ENCODE data around the gene HPSE2.

DNA sequence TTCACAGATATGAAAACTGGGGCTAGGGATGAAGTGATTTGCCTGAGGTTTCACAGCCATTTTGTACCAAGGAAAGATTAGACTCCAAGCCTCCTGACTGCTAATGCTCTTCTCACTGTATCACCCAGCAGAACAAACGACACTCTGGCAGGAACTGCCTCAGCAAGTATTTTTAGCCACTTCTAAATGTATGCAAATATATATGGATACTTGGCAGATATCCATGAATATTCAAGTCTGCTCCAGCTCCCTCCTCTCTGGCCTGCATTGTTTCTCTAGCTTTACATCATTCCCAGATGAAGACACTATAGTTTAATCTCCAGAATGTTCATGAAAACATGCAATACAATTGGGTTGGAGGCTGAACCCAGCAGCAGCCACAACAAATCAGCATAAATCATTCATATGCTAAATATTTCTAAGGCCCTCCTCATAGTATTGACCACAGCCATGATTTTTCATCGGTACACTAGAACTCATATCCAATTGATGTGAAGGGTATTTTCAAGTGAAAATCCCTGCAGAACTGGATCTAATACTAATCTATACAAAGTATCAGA, 65.5 kb downstream of the HPSE2 start:
- TF ChIP-seq ARNTL (CRISPR knock-in tag; IDR thresholded peaks at IDR 0.05; ENCODE audit: borderline replicate concordance, low read depth), result no peak
- TF ChIP-seq, protein P1, sequence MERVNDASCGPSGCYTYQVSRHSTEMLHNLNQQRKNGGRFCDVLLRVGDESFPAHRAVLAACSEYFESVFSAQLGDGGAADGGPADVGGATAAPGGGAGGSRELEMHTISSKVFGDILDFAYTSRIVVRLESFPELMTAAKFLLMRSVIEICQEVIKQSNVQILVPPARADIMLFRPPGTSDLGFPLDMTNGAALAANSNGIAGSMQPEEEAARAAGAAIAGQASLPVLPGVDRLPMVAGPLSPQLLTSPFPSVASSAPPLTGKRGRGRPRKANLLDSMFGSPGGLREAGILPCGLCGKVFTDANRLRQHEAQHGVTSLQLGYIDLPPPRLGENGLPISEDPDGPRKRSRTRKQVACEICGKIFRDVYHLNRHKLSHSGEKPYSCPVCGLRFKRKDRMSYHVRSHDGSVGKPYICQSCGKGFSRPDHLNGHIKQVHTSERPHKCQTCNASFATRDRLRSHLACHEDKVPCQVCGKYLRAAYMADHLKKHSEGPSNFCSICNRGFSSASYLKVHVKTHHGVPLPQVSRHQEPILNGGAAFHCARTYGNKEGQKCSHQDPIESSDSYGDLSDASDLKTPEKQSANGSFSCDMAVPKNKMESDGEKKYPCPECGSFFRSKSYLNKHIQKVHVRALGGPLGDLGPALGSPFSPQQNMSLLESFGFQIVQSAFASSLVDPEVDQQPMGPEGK (CRISPR knock-in tag; IDR thresholded peaks at IDR 0.05; ENCODE audit: borderline replicate concordance), result no peak
- TF ChIP-seq, protein P2, sequence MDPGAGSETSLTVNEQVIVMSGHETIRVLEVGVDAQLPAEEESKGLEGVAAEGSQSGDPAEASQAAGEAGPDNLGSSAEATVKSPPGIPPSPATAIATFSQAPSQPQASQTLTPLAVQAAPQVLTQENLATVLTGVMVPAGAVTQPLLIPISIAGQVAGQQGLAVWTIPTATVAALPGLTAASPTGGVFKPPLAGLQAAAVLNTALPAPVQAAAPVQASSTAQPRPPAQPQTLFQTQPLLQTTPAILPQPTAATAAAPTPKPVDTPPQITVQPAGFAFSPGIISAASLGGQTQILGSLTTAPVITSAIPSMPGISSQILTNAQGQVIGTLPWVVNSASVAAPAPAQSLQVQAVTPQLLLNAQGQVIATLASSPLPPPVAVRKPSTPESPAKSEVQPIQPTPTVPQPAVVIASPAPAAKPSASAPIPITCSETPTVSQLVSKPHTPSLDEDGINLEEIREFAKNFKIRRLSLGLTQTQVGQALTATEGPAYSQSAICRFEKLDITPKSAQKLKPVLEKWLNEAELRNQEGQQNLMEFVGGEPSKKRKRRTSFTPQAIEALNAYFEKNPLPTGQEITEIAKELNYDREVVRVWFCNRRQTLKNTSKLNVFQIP (CRISPR knock-in tag; IDR thresholded peaks at IDR 0.05; ENCODE audit: borderline replicate concordance, low read depth), result no peak
- TF ChIP-seq ZFP30 (CRISPR knock-in tag; IDR thresholded peaks at IDR 0.05), result no peak
- no peak for TF ChIP-seq RARB (CRISPR knock-in tag; IDR thresholded peaks at IDR 0.05)
- no peak for TF ChIP-seq TOX (CRISPR knock-in tag; IDR thresholded peaks at IDR 0.05; ENCODE audit: borderline replicate concordance)
- TF ChIP-seq PPARA (CRISPR knock-in tag; IDR thresholded peaks at IDR 0.05; ENCODE audit: borderline replicate concordance), result no peak
- no peak for TF ChIP-seq ZNF70 (CRISPR knock-in tag; IDR thresholded peaks at IDR 0.05)
- TF ChIP-seq ZNF565 (CRISPR knock-in tag; conservative IDR thresholded peaks at IDR 0.05; ENCODE audit: low read depth), result no peak
- no peak for TF ChIP-seq ISL1 (CRISPR knock-in tag; IDR thresholded peaks at IDR 0.05)
